Sigmoid colon (tissue), 7 donors: ENCODE data around the gene FBXW4. TPM values are rescaled to one million over a fixed set of nuclear protein-coding genes. Genes with fewer than 3 reads are reported as not detected.

Experiments used
- DNase-seq: peaks from one replicate; pipeline ENCODE4 v3.0.0-alpha.2; 2019
- H3K27ac ChIP-seq, 4 donors: fragments of 200-600 bp; sonication (generic); one replicate each; pipeline ENCODE4 v1.5.1; 2016 to 2019; ENCODE audit warnings: mild to moderate bottlenecking in 1 of 4
- H3K27me3 ChIP-seq, 3 donors: fragments of 200-600 bp; sonication (generic); one replicate each; pipeline ENCODE4 v1.5.1; 2019; ENCODE audit warnings: mild to moderate bottlenecking in 1 of 3
- H3K36me3 ChIP-seq, 4 donors: fragments of 200-600 bp; sonication (generic); one replicate each; pipeline ENCODE4 v1.5.1; 2016 to 2019
- H3K4me1 ChIP-seq, 4 donors: fragments of 200-600 bp; sonication (generic); one replicate each; pipeline ENCODE4 v1.5.1; 2017 to 2019
- H3K4me3 ChIP-seq, 4 donors: fragments of 200-600 bp; sonication (generic); one replicate each; pipeline ENCODE4 v1.5.1; 2017 to 2019; ENCODE audit warnings: mild to moderate bottlenecking in 2 of 4, moderate library complexity in 1 of 4
- H3K9me3 ChIP-seq, 4 donors: fragments of 200-600 bp in 3 of 4; sonication (generic) in 3 of 4; one replicate each; pipeline versions ENCODE4 v1.5.1 to v1.6.1; 2013 to 2019
- EP300 ChIP-seq, 4 donors: sonication (generic); formaldehyde crosslinking; IDR thresholded peaks; one replicate each; pipeline ENCODE4 v1.6.1; 2017; ENCODE audit warnings: antibody characterized with exemption in 4 of 4
- POLR2A ChIP-seq, 2 donors: fragments of 450-650 bp; IDR thresholded peaks; one replicate each; pipeline ENCODE4 v1.6.1; 2016; ENCODE audit warnings: antibody characterized with exemption in 2 of 2, mild to moderate bottlenecking in 2 of 2, moderate library complexity in 2 of 2
- POLR2AphosphoS5 ChIP-seq, 4 donors: sonication (generic); formaldehyde crosslinking; IDR thresholded peaks; one replicate each; pipeline ENCODE4 v1.6.1; 2017; ENCODE audit warnings: antibody characterized with exemption in 4 of 4
- WGBS, 2 donors: extraction: QIAGEN DNeasy Blood & Tissue Kit; methylation state at CpG; one replicate each; pipeline ENCODE4 v1.1.7; 2013; 5-methylcytosine and 5-hydroxymethylcytosine counted together
- intact Hi-C: fragments of 100-400 bp; cut with DNase I; formaldehyde crosslinking; loops from one replicate; pipeline ENCODE4 v1.15.1; 2023
- polyA plus RNA-seq, 3 donors: library from polyadenylated mRNA; stranded (reverse); fragments of 200-250 nt; gene quantifications; one replicate each; pipeline ENCODE4 v1.2.3, GENCODE V29; 2013
- total RNA-seq, 4 donors: library from RNA; depleted of rRNA; stranded (reverse); fragments of >200 nt; gene quantifications; one replicate each; pipeline ENCODE4 v1.1.0, GENCODE V29; 2016
- TF ChIP-seq, protein P1 (sequence below), 4 experiments: fragments of 450-650 bp in 3 of 4; fragments of 200-600 bp in 1 of 4; IDR thresholded peaks; one replicate each; pipeline ENCODE4 v1.5.1; 2016 to 2019; ENCODE audit warnings: antibody characterized with exemption in 4 of 4, mild to moderate bottlenecking in 3 of 4, moderate library complexity in 2 of 4
- donor health status: healthy with polysubstance abuse.
- donor health status: Bipolar disorder and iron deficiency.
- donor health status: healthy.

FBXW4 gene
- total and polyA plus RNA-seq, 7 donors = 28.4 to 122 (median 89.7) TPM

DNA sequence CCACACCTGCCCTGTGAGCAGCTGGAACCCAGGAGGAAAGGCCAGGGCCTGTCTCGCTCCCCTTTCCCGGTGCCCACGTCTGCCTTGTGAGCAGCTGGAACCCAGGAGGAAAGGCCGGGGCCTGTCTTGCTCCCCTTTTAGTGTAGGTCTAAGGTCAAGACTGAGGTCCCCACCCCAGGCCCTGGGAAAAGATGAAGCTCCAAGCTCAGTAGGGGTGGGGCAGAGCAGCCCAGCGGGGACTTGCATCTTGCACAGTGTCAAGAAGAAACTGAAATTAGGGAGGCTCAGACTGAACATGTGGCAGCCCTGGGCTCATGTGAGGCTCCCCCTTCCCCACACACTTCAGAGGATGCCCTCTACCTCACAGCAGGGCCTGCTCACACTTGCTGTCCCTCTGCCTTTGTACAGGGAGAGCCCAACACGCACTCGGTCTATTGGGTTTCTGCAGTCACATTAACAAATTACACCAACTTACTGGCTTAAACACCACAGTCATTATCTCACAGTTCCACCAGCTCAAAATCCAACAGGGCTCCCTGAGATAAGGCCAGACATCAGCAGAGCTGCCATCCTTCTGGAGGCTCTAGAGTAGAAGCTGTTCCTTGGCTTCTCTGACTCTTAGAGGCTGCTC, 119.3 kb downstream of the FBXW4 start:
- 90 to 93% methylated on average over 7 of the region's 7 CpGs for WGBS, 2 donors
- intact Hi-C loops = no loop called here
- Histone ChIP-seq H3K9me3 (peaks cover 0 to 4% (median 3%) of the 10 kb centered on the region in 4 donors), H3K27me3 (peaks cover 0 to 4% (median under 1%) of the 10 kb centered on the region in 3 donors), H3K27ac (no peak overlapping the region), H3K36me3 (peaks cover 8 to 36% (median 14%) of the 10 kb centered on the region in 4 donors), H3K4me1 (peaks cover 0 to 3% (median 2%) of the 10 kb centered on the region in 4 donors), H3K4me3 (no peak overlapping the region)
- TF ChIP-seq EP300 (IDR thresholded peaks at IDR 0.05) (no peak), POLR2A (IDR thresholded peaks at IDR 0.05) (no peak), POLR2AphosphoS5 (IDR thresholded peaks at IDR 0.05) (no peak)
- TF ChIP-seq, protein P1, sequence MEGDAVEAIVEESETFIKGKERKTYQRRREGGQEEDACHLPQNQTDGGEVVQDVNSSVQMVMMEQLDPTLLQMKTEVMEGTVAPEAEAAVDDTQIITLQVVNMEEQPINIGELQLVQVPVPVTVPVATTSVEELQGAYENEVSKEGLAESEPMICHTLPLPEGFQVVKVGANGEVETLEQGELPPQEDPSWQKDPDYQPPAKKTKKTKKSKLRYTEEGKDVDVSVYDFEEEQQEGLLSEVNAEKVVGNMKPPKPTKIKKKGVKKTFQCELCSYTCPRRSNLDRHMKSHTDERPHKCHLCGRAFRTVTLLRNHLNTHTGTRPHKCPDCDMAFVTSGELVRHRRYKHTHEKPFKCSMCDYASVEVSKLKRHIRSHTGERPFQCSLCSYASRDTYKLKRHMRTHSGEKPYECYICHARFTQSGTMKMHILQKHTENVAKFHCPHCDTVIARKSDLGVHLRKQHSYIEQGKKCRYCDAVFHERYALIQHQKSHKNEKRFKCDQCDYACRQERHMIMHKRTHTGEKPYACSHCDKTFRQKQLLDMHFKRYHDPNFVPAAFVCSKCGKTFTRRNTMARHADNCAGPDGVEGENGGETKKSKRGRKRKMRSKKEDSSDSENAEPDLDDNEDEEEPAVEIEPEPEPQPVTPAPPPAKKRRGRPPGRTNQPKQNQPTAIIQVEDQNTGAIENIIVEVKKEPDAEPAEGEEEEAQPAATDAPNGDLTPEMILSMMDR (IDR thresholded peaks at IDR 0.05) = no peak
- DNase-seq = no peak

DNA sequence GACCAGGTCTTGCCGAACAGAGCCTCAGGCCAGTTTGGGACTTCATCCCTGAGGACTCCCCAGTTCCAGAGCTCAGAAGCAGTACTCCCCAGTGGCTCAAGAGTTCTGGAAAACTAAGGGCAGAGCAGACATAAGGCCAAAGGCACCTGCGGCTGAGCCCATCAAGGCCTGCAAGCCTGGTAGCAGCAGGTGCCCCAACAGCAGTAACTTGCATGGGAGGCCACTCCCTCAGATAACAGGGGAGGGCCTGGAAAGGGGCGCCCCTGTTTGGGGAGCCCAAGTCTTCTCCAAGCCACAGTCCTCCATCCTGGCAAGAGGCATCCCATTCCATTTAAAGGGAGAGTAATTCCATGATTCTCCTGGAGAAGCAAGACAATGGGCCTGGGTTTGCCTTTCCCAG, 119.9 kb downstream of the FBXW4 start:
- Histone ChIP-seq H3K36me3 (peaks cover 3 to 30% (median 11%) of the 10 kb centered on the region in 4 donors), H3K27ac (no peak overlapping the region), H3K27me3 (peaks cover 2 to 10% (median 7%) of the 10 kb centered on the region in 3 donors), H3K9me3 (peaks cover 0 to 4% (median 3%) of the 10 kb centered on the region in 4 donors), H3K4me1 (peaks cover 0 to 9% (median 8%) of the 10 kb centered on the region in 4 donors), H3K4me3 (no peak overlapping the region)
- WGBS, 2 donors = 91 to 94% methylated on average over 3 of the region's 3 CpGs
- intact Hi-C loops = no loop called here
- no peak for TF ChIP-seq POLR2A (IDR thresholded peaks at IDR 0.05)
- TF ChIP-seq, protein P1 (IDR thresholded peaks at IDR 0.05) = no peak
- no peak for DNase-seq

DNA sequence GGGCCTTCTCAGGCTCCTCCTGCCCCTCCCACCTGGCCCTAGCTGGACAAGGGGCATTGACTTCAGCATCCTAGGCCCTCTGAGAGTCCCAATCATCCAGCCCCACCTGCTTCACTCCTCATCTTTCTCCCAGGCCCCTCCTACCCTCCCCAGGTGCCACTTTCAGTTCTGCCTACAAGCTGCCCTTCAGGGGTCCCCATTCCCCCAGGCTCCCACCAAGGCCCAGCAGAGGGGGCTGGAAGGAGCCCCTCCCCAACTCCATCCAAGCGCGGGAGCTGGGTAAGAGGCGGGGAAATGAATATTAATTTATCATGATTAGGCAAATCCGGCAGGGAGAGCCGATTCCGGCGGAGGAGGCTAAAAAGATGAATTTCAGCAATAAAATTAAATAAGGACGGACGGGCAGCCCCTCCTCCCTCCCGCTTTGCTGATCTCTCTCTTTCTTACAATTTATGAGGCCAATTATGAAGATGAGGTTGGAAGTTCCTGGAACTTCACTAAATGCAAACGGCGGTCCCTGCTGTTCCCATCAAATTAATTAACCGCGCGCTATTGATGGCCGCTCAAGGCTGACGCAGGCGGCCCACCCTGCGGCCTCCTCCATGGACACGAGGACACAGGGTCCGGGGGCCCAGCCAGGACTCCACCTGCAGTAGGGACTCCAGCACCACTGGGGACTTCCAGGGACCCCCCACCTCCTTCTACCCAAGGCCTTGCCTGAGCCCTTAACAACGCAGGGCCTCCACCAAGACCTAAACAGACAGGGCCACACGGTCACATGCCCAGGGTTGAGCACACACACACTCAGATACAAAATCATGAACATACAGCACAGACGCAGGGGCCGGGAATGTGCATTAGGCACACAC, 120.9 kb downstream of the FBXW4 start:
- WGBS, 2 donors = 90 to 92% methylated on average over 25 of the region's 25 CpGs
- TF ChIP-seq, protein P1 (IDR thresholded peaks at IDR 0.05) = no peak
- TF ChIP-seq POLR2AphosphoS5 (IDR thresholded peaks at IDR 0.05) = peak in 1 of 4 donors; percentile 16

DNA sequence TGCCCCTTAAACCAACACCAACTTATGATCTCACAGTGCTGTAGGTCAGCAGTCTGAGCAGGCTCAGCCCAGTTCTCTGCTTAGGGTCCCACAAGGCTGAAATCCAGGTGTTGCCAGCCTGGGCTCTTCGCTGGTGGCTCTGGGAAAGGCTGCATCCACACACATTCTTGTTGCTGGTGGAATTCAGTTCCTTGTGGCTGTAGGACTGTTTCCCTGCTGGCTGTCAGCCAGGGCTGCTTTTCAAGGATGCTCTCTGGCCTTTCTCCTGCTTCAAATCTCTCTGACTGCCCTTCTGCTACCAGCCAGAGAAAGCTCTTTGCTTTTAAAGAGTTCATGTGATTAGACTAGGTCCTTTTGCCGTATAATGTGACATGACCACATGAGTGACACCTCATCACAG, 122.2 kb downstream of the FBXW4 start:
- intact Hi-C loops = no loop called here
- WGBS, 2 donors = 91 to 93% methylated on average over 2 of the region's 2 CpGs
- no peak for DNase-seq

More for the DNA sequence above, 120.9 kb downstream of the FBXW4 start:
- Histone ChIP-seq H3K27ac (no peak overlapping the region), H3K27me3 (peaks cover 12 to 19% (median 16%) of the 10 kb centered on the region in 3 donors), H3K9me3 (peaks cover 0 to 4% (median 3%) of the 10 kb centered on the region in 4 donors), H3K36me3 (peaks cover 0 to 20% (median 4%) of the 10 kb centered on the region in 4 donors), H3K4me3 (no peak overlapping the region), H3K4me1 (peaks cover 0 to 19% (median 17%) of the 10 kb centered on the region in 4 donors)
- DNase-seq = no peak
- intact Hi-C loops = no loop called here

More for the DNA sequence above, 122.2 kb downstream of the FBXW4 start:
- H3K4me1 ChIP-seq = peaks cover 0 to 19% (median 17%) of the 10 kb centered on the region in 4 donors
- H3K27me3 ChIP-seq = peaks cover 25 to 33% (median 25%) of the 10 kb centered on the region in 3 donors
- TF ChIP-seq EP300 (IDR thresholded peaks at IDR 0.05) (no peak), POLR2AphosphoS5 (IDR thresholded peaks at IDR 0.05) (no peak), POLR2A (IDR thresholded peaks at IDR 0.05) (no peak)
- TF ChIP-seq, protein P1 (IDR thresholded peaks at IDR 0.05) = no peak
- H3K9me3 ChIP-seq = peaks cover 0 to 4% (median 3%) of the 10 kb centered on the region in 4 donors
- no peak overlapping the region for H3K4me3 ChIP-seq
- H3K36me3 ChIP-seq = peaks cover 0 to 7% (median 0%) of the 10 kb centered on the region in 4 donors
- no peak overlapping the region for H3K27ac ChIP-seq
